ENCODE data around the gene ITPR3.

DNA sequence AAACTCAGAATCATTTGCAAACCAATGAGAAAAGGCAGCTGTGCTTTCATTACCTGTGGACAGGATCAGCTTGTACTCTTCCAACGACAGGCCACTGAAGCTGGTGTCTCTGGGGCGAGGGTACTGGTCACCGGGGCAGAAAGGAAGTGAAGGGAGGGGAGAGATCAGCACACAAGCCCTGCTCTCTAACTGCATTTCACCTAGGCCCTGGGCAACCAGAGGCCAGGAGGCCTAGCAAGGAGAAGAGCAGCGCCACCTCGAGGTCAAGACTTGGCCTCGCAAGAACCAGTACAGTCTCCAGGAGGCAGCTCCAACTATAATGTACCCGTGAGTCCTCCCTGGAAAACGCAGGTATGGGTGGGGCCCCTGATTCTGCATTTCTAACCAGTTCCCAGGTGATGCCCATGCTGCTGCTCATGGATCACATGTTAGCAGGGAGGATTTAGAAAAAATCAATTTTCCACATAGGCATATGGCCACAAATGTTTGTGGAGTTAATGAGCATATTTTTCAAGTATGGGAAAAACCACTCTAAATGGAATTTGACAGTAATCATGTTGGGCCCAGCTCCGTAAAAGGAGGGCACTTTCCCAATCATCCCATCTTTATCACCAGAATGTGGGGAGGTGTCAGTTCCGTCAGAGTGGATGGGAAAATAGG, 79.4 kb downstream of the ITPR3 start:
- TF ChIP-seq, protein P1, sequence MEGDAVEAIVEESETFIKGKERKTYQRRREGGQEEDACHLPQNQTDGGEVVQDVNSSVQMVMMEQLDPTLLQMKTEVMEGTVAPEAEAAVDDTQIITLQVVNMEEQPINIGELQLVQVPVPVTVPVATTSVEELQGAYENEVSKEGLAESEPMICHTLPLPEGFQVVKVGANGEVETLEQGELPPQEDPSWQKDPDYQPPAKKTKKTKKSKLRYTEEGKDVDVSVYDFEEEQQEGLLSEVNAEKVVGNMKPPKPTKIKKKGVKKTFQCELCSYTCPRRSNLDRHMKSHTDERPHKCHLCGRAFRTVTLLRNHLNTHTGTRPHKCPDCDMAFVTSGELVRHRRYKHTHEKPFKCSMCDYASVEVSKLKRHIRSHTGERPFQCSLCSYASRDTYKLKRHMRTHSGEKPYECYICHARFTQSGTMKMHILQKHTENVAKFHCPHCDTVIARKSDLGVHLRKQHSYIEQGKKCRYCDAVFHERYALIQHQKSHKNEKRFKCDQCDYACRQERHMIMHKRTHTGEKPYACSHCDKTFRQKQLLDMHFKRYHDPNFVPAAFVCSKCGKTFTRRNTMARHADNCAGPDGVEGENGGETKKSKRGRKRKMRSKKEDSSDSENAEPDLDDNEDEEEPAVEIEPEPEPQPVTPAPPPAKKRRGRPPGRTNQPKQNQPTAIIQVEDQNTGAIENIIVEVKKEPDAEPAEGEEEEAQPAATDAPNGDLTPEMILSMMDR (IDR thresholded peaks at IDR 0.05; ENCODE audit: low read length) = peak; percentile 93
- TF ChIP-seq EZH2 (IDR thresholded peaks at IDR 0.05; ENCODE audit: borderline replicate concordance, low read length) = no peak
